Stimulated activated CD4-positive, alpha-beta T cell treated with anti-CD3 and anti-CD28 coated beads, Interleukin-2, amount 100 ng/mL, for 24 hours (primary cell): Measurements from ENCODE around the gene CELSR1.

ENCODE experiments used
- DNase-seq, 2 donors: peaks; one replicate each; pipeline ENCODE4 v3.0.0-alpha.2; 2020

The CELSR1 gene

DNA sequence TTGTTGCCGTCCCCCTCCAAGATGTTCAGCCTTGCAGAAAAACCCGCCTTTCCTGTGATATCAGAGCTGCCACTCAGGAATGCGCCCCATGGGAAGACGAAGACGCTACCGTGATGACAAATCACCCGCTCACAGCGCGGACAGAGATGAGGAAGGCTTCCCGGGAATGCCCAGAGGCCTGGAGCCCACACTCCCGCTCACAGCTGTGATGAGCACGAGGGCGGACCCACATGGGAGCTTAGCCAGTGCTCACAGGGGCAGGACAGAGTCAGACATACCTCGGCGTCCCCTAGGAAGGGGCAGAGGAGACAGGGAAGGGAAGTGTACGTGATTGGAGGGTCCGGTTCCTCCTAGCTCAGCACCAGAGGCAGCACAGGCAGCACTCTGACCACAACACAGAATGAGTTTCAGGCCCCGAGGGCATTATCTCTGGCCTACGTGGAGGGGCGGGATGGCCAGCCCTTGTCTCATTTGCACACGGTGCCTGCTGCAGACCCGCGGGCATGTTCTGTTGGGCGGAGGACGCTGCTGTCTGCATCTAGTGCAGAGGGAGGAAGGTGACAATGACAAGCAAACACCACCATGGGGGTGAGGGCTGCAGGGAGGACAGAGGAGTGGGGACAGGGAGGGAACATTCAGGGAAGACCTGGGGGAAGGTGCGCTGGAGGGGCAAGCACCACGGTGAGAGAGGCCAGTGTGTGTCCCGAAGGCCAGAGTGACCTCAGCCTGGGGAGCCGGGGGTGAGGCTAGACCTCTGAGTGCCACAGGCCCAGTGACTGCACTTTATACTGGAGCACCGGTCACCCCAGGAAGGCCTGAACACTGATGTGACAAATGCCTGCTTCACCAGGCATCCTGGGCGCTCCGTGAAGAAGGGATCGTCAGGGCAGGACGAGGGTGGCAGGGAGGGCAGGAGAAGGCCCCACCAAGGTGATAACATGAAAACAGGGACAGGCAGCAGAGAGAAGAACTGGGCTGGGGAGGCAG, 79.6 kb downstream of the CELSR1 start:
- DNase-seq = no peak

DNA sequence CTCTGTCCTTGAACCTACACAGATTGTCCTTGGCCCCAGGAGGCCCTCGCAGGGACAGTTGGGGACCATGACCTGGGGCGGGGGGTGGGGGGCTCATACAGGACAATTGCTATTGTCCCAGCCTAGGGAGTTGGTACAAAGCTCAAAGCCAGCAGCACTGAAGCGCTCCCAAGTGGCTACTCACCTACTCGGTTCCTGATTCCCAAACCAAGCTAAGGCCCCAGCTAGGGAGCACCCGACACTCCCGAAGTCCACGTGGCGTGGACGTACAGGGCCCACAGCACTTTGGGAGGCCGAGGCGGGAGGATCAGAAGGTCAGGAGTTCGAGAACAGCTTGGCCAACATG, 80.6 kb downstream of the CELSR1 start:
- DNase-seq = no peak

DNA sequence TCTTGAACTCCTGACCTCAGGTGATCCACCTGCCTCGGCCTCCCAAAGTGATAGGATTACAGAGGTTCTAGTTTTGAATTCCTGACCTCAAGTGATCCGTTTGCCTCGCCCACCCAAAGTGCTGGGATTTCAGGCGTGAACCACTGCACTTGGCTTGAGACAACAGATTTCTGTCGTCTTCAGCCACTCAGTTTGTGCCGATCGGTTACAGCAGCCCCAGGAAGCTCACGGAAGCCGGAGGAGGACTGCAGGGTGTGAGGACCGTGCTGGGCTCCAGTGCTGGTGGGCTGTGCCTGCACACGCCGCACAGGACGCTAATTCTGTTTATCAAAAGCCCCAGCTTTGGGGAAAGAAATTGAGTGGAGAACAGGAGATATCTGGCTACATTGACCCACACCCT, 82.0 kb downstream of the CELSR1 start:
- DNase-seq = no peak

DNA sequence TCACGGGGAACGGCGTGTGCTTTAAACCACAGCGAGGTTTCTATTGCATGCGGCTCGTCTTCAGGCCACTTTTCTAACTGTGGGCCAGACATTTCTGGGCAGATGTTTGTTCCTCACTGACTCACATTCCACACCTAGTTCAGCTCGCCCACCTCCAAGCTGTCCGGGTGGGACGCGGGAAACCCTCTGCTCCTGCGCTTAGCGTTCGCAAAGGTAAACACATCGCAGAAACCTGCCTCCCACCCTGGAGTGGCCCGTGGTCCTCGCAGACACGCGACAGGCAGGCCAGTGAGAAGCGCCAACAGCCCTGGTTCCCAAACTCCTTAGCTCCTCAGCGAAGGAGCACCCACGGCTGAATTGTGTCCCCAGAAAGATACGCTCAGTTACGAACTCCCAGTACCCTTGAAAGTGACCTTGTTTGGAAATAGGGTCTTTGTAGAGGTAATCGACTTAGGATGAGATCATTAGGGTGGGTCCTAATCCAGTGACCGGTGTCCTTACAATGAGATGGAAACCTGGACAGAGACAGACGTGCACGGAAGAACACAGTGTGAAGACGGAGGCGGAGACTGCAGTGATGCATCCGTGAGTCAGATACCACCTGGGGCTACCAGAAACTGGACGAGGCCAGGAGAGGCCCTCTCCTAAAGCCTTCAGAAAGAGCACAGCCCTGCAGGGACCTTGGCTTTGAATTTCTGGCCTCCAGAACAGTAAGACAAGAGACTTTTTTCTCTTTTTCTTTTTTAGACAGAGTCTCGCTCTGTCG, 82.7 kb downstream of the CELSR1 start:
- DNase-seq = no peak

DNA sequence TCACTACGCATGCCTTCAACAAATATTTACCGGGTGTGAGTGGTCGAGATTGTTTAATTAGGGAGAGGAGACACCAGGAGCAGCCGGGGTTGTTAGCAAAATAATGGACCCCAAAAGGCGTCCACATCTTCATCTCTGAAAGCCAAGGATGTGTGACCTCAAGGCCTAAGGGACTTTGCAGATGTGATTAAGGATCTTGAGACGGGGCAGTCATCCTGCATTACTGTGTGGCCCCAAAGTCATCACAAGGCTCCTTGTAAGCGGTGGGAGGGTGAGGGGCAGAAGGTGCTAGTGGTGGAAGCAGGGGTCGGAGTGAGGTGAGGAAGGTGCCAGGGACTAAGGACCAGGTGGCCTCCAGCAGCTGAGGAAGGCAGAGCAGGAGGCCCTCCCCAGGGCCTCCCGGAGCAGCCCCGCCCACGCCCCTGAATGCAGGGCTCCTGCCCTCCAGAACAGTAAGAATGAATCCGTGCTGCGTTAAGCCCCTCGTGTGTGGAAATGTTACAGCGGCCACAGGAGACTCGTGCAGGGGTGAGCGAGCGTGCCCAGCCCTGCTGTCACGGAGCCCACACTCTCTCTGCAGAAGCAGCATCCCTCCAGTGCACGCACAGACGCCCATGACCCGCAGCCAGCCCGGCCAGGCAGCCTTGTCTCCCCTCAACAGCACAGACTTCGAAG, 83.5 kb downstream of the CELSR1 start:
- no peak for DNase-seq

DNA sequence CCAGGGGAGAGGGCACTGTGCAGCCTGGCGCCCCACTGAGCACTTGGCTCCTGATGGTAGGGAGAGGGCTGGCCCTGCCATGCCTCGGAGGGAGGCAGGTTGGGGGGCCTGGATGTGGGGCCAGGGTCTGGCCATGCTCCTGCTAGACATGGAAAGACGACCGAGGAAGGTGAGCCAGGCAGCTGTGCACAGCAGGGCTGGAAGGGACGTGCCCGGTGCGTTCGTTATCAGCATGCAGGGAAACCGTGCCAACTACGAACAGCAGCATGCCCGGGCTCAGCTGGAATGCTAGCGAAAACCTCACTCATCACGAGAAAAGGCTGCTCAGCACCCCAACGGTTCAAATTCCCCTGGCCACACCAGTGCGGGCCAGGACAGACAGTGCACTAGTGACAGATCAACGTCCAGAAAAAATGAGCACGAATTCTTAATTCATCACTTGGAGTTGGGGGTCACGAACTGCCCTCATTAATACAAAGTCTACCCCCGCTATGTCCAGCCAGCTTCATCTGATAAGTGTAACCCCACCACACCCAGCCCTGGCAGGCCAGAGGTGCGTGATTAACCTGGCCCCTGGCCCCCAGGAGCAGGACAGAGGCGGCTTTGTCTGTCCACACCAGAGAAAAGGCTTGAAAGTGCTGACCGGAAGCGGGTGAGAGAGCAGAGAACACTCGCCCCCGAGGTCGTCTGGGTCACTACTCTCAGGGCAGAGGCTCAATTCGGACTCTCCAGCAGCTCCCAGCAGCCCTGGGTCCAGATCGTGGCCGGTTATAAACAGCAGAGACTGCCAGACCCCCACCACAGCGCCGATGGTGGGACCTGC, 84.2 kb downstream of the CELSR1 start:
- DNase-seq = no peak

DNA sequence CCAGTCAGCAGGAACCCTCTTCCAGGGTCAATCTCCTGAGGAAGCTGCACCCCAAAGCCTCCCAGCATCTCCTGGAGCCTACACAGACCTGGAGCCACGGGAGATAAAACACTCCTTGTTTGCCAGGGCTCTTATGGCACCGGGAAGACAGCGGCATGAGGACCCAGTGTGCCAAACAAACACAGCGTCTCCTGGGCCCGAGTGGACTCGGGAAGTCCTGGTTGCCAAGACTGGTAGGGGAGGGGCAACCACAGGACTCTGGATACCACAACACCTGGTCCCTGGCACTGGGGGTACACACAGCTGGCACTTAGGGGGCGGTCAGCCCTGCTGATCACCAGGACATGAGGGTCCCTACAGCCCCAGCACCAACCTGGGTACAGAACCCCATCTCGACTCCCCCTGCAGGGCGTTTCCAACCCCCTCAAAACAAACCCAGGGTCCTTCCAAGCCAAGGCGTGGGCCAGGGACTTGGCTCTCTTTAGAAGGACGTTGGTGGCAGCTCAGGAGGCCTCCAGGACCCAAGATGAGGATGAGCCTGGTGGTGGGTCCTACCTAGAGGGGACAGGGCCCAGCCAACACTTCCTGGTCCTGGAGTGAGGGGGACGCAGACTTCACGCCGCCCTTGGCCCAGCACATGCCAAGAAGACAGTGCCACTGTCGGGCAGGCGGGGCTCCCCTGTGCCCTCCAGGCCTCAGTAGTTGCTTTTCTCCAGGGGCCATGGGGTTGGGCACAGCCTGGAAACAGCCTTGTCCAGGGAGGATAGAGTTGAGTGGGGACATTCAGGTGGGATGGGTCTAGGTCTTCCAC, 85.0 kb downstream of the CELSR1 start:
- DNase-seq = no peak

DNA sequence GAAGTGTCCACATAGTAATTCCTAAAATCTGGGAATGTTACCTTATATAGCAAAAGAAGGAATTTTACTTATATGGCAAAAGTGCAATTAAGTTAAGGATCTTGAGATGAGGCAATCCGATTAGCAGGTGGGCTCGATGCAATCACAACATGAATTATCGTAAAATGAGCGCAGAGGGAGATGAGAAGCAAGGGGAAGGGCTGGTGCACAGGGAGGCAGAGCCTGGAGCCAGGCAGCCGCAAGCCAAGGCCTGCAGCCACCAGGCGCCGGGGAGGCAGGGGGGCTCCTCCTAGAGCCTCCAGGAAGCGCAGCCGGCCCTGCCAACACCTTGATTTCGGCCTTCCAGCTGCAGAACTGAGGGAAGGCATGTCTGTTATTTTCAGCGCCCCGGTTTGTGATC, 85.7 kb downstream of the CELSR1 start:
- no peak for DNase-seq

DNA sequence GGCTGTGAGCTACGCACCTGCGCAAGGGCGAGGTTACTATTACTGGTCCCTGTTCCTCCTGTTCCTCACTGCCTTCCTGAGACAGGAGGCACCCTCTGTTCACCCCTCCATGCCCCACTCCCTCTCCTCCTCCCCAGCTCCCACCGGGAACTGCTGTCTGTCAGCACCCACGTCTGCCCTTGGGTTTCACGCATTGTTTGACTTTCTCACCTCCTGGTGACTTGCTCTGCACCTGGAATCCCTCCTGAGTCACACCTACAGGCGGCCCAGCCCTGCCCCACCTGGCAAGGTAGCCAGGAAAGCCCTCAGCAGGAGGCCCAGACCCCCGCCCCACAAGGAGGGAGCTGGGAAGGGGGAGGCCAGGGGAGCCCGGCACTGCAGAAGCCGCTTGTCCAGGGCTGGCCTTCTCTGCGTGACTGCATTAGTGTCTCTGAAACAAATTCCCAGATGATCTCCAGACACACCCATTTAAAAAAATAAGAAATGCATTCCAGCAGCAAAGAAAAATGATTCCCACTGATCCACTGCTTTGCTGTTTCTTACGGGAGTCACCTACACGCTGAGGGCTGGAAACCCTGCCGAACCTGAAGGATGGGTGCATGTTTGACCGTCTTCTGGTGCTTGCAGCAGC, 86.4 kb downstream of the CELSR1 start:
- no peak for DNase-seq

DNA sequence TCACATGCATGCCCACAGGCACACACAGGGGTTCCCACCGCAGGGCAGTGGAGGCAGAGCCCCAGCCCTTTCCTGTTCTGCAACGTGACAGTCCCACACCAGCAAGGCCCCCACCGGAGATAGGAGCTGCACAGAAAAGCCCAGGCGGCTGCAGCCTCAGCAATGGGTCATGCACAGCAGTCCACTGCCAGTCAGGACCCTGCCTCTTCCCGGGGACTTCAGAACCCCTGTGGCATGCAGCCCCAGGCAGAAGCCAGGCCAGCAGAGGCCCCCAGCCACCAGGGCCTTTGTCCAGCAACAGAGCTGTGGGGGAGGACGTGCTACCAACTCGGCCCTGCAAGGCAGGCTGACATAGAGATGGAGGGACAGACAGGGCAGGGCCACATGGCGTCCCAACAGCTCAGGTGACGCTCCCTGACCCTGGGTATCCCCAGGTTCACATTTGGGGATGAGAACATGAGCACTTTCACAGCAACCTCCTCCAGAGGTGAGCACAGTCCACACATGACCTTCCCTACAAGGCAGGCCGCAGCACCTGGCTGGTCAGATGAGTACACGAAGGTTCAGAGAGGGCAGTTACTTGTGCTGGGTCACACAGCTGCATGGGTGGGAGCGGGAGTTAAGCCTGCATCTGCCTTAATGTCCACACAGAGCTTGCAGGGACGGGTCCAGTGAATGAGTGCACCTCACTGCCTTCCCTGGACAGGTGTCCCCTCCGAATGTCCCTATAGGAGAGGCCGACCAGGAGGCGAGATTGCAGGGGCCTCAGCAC, 87.3 kb downstream of the CELSR1 start:
- DNase-seq = no peak

DNA sequence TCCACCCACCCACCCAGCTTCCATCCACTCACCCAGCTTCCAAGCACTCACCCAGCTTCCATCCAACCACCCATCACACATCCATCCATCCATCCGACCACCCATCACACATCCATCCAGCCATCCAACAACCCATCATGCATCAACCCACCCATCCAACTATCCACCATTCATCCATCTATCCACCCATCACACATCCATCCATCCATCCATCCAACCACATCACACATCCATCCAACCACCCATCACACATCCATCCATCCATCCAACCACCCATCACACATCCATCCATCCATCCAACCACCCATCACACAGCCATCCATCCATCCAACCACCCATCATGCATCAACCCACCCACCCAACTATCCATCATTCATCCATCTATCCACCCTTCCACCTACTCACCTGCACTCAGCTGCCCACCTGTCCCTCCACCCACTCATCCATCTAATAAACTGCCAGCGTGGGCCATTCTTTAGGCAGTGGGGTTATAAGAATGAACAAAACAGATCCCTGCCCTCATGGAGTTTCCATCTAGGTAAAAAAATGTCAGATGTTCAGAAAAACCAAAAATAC, 88.2 kb downstream of the CELSR1 start:
- DNase-seq = no peak

DNA sequence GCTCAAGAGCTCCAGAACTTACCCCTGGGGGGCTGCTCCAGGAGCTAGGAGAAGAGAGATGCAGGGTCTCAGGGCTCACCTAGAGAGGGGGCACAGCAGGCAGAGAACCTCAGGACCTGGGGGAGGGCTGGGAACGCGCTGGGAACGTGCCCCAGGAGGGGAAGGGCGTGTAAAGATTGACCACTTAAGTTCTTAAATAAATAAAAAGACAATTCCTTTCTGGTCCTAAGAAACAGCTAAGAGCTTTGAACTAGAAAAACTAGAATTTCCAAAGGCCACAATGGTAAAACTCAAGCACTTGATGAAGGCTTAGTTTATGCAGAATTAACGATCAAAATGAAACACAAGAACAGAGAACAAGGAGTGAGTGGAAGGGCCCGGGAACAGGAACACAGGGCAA, 89.1 kb downstream of the CELSR1 start:
- no peak for DNase-seq

DNA sequence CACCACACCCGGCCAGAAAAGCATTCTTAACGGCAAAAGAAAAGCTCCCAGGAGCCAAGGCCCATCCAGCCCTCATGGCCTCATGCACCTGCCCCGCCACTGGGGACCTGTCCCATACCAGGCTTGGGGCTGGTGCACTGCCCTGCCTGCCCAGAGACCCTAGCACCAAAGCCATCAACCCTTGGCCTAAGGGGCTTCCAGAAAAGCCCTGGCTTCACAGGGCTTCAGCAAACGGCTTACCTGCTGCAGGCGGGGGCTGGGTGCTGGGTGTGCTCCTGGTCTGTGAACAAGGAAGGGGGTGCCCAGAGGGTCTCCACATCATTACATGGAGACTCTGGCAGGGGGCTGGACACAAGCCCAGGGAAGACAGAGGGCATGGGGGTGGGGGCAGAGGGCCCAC, 89.5 kb downstream of the CELSR1 start:
- no peak for DNase-seq

DNA sequence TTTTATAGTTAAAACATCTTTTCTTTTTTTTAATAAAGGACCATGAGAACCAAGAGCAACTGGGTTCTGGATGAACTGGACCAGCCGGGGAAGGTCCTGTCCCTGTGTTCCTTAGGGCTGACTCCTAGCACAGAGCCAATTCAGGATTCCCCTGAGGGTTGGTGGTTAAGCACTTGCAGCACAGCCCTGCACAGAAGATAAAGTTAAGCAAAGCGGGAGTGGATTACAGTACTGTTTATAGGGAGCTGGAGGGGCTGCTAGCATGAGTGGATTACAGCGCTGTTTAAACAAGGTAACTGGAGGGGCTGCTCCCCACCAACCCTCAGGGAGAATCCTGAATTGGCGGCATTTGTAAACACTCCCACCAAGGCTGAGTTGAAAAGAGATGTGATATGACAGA, 90.6 kb downstream of the CELSR1 start:
- no peak for DNase-seq

DNA sequence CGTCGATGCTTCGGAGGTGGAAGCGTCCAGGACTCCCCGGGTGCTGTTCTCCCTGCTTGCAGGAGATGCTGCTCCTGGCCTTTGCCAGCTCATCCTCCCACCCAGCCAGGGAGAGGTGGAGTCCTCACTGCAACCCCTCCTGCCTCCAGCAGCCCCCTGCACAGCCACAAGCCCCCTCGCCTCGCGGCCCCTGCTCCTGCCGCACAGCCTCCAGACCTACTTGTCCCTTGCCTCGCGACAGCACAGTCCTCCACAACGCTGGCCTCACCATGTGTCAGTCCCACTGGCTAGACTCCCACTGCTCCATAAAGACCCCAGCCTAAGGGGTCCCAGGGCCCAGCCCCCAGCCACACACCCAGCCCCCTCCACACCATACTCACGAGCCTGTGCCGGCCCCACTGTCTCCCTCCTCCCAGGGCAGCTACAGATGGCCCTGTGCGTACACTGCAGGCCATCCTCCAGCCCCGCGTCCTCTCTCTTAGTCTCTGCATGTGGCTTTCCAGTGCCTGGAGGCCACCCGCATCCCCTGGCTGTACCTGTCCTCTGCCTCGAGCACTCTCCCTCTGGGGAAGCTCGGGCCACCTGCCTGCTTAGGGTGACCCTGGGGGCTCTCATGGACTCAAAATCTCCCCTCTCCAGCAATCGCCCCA, 91.5 kb downstream of the CELSR1 start:
- DNase-seq = no peak

DNA sequence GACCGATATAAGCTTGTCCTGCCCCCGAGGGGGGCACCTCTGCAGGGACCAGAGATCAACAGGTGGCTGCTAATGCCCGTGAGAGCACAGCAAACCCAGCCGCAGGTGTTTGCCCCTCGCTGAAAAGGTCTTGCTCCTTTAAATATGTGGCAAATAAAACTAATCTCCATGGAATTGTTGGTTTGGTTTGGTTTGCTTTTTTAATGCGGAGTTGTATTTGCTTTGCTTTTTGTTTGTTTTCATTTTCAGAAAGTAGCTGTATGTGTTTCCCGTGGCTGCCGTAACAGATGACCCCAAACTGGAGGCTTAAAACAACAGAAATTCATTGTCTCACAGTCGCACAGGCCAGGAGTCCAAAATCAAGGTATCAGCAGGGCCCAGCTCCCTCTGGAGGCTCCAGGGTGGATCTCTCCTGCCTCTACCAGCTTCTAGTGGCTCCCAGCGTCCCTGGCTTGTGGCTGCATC, 93.0 kb downstream of the CELSR1 start:
- no peak for DNase-seq

DNA sequence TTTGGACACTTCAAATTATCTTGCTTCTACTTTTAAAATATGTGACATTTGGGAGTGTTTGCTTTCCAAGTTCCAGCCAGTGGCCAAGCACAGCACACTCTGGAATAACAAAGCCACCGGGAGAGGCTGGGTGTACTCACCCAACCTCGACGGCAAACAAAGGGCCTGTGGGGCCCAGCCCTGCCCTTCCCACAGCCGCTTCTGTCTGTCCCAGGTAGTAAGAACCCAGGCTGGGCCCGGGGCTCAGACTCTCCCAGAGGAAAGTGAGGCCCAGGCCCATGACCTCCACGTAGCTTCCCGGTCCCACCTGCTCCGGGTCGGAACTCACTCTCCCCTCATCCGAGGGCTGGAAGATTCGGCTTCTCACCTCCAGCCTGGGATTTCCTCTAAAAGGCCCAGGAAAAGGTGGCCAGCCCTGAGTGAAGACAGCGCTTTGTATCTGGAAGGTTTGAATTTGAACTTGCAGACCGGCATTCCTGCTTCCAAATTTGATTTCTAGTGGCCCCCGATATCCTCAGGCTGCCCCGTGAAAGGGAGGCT, 93.5 kb downstream of the CELSR1 start:
- DNase-seq = no peak

DNA sequence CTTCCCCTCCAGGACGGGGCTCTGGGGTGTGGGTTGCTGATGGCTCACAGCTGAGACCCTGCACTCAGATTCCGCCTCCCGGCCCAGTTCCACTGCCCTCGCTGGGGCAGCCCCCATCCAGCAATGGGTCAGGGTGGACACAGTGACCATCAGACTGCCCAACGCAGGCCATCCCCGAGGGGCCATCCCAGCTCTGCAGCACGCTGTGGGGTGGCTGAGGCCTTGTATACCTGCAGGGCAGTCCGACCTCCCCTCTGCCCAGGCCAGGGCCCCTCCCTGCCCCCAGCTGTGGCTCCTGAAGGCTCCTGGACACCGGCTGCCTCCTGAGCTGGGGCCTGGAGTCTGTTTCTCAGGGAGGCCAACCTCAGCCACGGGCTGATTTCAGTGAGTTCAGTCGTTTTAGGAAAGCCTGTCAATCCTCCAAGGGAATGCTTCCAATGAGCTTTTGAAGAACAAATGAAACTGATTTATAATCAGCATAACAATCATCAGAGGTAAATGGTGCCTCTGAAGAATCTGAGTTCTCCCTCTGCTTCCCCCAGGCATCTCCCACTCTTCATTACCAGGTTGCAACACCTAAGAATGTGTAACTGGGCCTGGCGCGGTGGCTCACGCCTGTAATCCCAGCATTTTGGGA, 95.1 kb downstream of the CELSR1 start:
- no peak for DNase-seq
